Left hindlimb (tissue), 1 donor: ENCODE measurements around the gene EMCN.
"Not testable (repeated sequence)": the region's sequence is repeated elsewhere in the genome, so short reads cannot be mapped to it uniquely, and the experiment has no call there.

ENCODE experiments used
- DNase-seq: peaks from one replicate; pipeline ENCODE4 v3.0.0-alpha.2; 2018

The EMCN gene

GRCh38 chr4:100492129-100492528, 25.7 kb downstream of the EMCN start:
- DNase-seq = no peak

DNA sequence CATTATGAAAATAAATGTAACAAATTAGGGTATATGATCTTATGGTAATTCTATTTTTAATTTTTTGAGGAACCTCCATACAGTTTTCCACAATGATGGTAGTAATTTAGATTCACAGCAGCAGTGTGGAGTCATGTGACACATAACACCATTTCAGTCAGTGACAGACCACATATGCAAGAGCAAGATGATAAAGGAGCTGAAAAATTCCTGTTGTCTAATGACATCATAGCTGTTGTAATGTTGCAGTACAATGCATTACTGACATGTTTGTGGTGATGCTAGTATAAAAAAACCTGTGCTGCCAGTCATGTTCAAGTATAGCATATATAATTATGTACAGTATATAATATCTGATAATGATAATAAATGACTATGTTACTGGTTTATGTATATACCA, 28.5 kb downstream of the EMCN start:
- DNase-seq = no peak

DNA sequence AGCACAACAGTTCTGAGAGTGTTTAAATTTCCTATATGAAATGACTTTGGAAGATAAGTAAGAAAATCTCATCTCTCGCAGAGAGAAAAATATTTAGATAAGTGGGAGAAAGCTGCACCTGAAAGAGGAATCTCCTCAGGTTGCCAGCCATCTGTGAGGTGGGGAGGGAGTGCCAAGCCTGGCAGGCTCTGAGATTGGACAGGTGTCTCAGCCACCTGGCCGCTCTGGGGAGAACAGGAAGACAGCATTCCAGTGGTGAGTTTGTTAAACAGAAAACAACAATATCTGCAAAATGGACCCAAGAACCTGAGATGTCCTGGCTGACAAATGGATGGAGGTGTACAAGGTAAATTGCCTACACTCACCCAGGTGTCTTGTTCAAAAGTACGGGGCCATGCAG, 31.3 kb downstream of the EMCN start:
- no peak for DNase-seq

GRCh38 chr4:100483796-100484195, 34.0 kb downstream of the EMCN start:
- no peak for DNase-seq

DNA sequence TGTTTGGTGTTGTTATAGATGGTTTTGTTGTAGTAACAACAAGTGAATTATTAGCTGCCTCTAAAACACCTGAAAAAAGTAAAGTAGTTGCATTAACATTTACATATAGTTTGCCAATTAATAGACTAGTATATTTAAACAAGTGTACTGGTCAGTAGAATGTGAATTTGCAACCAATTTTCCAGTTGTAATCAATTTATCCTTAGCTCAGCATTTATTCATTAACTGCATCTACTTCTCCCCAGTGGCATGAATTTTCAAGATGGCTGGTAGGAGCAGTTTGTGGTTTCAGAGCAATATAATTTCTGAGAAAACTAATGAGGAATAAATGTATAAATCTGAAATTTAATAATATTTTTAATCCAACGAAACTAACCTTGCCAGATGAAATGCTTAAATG, 37.9 kb downstream of the EMCN start:
- DNase-seq = no peak

DNA sequence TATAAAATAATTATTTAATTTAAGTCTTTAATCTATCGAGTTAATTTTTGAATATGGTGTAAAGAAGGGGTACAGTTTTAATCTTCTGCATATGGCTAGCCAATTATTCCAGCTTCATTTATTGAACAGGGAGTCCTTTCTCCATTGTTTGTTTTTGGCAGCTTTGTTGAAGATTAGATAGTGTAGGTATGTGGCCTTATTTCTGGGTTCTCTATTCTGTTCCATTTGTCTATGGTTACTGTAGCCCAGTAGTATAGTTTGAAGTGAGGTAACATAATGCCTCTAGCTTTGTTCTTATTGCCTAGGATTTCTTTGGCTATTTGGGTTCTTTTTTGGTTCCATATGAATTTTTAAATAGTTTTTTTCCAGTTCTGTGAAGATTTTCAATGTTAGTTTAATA, 48.3 kb downstream of the EMCN start:
- no peak for DNase-seq

DNA sequence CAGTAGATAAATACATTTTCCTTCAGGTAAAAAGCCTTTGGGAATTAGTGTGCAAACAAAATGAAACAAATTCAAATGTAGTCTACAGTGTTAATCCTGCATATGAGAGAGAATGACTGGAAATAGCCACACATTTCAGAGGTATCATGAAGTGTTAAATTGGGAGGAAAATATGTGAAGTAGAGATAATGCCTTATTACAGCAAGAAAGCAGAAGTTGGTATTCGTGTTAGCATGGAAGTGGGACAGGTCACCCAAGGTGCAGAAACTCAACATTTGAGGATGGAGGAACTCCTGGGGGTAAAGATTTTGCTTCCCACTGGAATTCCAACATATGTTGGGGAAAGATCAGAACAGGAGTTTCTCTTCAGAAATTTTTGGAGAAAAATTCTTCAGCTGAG, 51.3 kb downstream of the EMCN start:
- DNase-seq = no peak

- DNase-seq = no peak
Observed at GRCh38 chr4:100461807-100462605, 55.8 kb downstream of the EMCN start.

DNA sequence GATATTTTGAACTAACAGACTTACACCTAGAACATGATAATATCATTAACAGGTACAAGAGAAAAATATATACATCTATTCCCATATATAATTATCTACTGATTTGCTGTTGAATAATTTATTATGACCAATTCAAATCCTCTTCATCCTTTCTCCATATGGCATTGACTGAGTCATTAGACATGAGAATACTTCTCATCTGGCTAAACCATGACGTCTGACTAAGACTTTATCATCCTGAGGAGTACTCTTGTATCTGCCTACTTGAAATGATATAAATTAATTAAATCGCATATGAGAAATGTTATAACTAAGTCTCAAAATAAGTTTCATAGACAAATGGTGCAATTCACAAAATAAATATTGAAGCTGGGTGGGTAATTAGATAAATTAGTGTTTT, 67.4 kb downstream of the EMCN start:
- DNase-seq = no peak

- DNase-seq = no peak
Observed at GRCh38 chr4:100431416-100431815, 86.4 kb downstream of the EMCN start.

DNA sequence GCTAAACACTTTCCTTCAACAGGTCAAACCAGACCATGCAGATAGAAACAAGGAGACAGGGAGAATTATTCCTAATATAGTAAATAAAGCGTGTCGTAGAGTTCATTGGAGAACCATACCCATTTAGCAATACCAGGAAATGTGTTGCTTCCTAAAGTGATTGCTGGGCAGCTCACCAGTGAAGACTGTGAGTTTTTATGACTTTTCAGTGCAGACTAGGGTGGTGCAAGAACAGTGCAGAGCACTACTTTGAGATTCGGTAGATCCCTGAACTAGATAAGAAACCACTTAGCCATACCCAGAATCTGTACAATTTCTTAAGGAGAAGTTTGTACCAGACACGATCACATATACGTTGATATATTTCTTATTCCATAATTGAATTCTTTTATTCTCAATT, 87.4 kb downstream of the EMCN start:
- no peak for DNase-seq

DNA sequence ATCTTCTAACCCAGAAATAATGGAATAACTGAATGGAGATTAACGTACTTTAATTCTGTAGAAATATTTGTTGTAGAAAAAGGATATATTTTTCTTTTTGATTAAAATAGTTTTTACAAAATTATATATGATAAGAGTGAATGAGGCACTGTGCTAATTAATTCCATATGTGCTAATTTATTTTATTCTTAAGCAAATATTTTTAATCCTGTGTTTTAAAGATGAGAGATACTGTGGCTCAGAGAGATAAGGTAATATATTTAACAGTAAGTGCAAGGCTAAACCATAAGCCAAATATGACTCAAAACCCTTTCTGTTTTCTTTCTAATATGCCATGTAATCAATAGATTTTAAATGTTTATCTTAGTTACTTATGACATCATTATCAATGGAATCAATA, 88.2 kb downstream of the EMCN start:
- DNase-seq = no peak

- DNase-seq = no peak
Observed at GRCh38 chr4:100428051-100428450, 89.8 kb downstream of the EMCN start.

DNA sequence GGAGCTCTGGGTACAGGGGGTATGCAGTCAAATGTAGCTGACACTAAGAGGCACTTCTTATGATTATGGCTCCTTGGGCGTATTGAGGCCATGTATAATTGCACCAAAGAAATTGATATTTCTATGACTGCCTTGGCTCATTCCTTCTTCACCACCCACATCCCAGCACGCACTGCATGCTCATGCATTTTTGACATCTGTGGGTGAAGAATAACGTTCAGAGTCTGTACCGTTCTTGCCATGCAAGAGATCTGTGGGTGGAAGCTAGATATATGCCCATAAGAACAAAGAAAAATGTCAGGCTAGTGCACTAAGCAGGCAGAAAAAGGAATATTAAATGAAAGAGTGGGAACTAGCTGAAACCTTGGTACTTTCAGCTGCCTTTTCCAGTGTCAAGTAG, 93.4 kb downstream of the EMCN start:
- DNase-seq = no peak

GRCh38 chr4:100422894-100423293, 94.9 kb downstream of the EMCN start:
- no peak for DNase-seq

DNA sequence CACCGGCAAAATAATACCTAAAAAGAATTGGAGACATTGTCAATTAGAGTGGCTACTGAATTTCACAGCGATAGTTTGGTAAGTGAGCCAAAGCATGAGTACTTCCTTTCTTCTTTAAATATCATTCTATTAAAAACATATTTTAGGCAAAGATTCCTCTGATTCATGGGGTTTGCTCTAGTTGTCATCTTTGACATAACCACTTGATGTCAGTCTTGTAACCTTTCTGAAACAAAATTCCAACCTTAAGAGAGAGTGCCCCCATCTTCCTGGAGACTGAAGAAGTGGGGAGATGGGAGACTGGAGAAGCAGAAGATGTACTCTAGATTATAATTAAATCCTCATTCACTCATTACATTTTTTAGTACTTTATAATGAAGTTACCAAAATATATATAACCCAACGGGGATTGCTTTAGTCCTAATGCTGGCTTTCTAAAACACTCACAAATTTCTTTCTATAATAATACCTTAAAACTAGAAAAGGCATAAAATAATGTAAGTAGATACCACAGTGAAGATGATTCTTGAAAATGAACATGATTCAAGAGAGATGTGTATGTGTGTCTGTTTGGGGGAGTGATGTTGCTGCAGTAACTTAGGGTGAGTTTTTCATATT, 96.4 kb downstream of the EMCN start:
- DNase-seq = no peak

DNA sequence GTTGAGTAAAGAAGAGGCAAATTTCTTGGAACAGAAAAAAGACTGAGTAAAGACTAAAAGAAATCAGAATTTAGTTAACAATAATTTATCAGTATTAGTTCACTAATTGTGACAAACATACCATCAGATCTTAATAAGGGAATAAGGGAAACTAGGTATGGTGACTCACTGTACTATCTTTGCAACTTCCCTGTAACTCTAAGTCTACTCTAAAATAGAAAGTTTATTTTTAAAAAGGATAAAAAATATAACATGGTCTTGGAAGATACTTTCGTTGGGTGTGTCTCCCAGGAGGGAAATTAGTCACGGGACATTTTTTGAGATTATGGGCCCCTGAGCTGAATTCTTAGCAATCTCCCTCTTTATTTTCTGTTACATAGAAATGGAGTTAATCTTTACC, 97.3 kb downstream of the EMCN start:
- DNase-seq = no peak

- peak; percentile 31 for DNase-seq
Observed at GRCh38 chr4:100417565-100417964, 100.3 kb downstream of the EMCN start.

- no peak for DNase-seq
Observed at GRCh38 chr4:100414016-100414790, 103.6 kb downstream of the EMCN start.

- no peak for DNase-seq
Observed at GRCh38 chr4:100391863-100392262, 126.0 kb downstream of the EMCN start.

GRCh38 chr4:100391086-100391485, 126.7 kb downstream of the EMCN start:
- DNase-seq = no peak

- no peak for DNase-seq
Observed at GRCh38 chr4:100386270-100386669, 131.6 kb downstream of the EMCN start.

DNA sequence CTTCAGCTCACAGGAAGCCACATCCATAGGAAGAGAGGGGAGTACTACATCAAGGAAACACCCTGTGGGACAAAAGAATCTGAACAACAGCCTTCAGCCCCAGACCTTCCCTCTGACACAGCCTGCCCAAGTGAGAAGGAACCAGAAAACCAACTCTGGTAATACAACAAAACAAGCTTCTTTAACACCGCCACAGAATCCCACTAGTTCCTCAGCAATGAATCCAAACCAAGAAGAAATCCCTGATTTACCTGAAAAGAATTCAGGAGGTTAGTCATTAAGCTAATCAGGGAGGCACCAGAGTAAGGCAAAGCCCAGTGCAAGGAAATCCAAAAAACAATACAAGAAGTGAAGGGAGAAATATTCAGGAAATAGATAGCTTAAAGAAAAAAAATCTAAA, 137.4 kb downstream of the EMCN start:
- not testable (repeated sequence) for DNase-seq

GRCh38 chr4:100379583-100380105, 138.2 kb downstream of the EMCN start:
- no peak for DNase-seq
